B cell (primary cell): ENCODE results near the gene FBXO44. TPM values are rescaled to one million over a fixed set of nuclear protein-coding genes. Genes with fewer than 3 reads are reported as not detected.

Source experiments
- ATAC-seq: fragments of 200-7000 bp; cut with Tn5 transposase; one replicate; pipeline ENCODE4 v1.10.0; 2021; ENCODE audit warnings: low read depth, mild to moderate bottlenecking, moderate number of reproducible peaks, moderate library complexity
- CTCF ChIA-PET: fragments of 350-600 bp; sonication (Branson Sonifier 250); formaldehyde crosslinking; loops from one replicate; lab custom pipeline; 2021; ENCODE audit warnings: antibody characterized with exemption, inconsistent platforms; lab: Charles Lee
- POLR2A ChIA-PET: fragments of 350-600 bp; sonication (Branson Sonifier 250); formaldehyde crosslinking; loops from one replicate; lab custom pipeline; 2021; ENCODE audit warnings: antibody characterized with exemption; lab: Charles Lee
- DNase-seq: peaks from one replicate; pipeline ENCODE4 v3.0.0; 2013
- H2AFZ ChIP-seq: 2 replicates; pipeline ENCODE4 v1.6.1; 2012; ENCODE audit warnings: mild to moderate bottlenecking, low read depth, low read length; ENCODE audit not compliant: insufficient read depth, poor library complexity, severe bottlenecking
- H3K27ac ChIP-seq, 2 donors: 1 replicate in 1 of 2; 2 replicates in 1 of 2; pipeline ENCODE4 v1.5.1; 2012 to 2013; ENCODE audit warnings: low read length in 2 of 2, mild to moderate bottlenecking in 2 of 2, moderate library complexity in 1 of 2
- H3K27me3 ChIP-seq, 4 experiments: fragments of 200-600 bp in 1 of 4; sonication (generic) in 1 of 4; replicated peaks in 1 of 4; 1 replicate in 2 of 4; 2 replicates in 2 of 4; pipeline versions ENCODE4 v1.6.1 to v1.7.0; 2013 to 2016; ENCODE audit warnings: low read length in 3 of 4, mild to moderate bottlenecking in 2 of 4, mixed read lengths in 1 of 4, moderate library complexity in 1 of 4; ENCODE audit not compliant: insufficient read depth in 4 of 4, control insufficient read depth in 3 of 4; ENCODE audit errors: control extremely low read depth in 1 of 4
- H3K36me3 ChIP-seq, 2 experiments: replicated peaks in 1 of 2; 1 replicate in 1 of 2; 2 replicates in 1 of 2; pipeline versions ENCODE4 v1.6.1 to v1.7.1; 2013; ENCODE audit warnings: low read length in 1 of 2; ENCODE audit not compliant: insufficient read depth in 2 of 2, control insufficient read depth in 1 of 2; ENCODE audit errors: control extremely low read depth in 1 of 2, extremely low read depth in 1 of 2
- H3K4me1 ChIP-seq, 2 donors: fragments of 200-600 bp in 1 of 2; sonication (generic) in 1 of 2; 1 replicate in 1 of 2; 2 replicates in 1 of 2; pipeline versions ENCODE4 v1.5.1 to v1.6.1; 2013 to 2017; ENCODE audit warnings: low read length in 2 of 2; ENCODE audit not compliant: control insufficient read depth in 2 of 2, insufficient read depth in 2 of 2
- H3K4me2 ChIP-seq: replicated peaks from 2 replicates; pipeline ENCODE3; 2012; ENCODE audit warnings: mild to moderate bottlenecking, low read depth, low read length; ENCODE audit not compliant: poor library complexity, severe bottlenecking
- H3K4me3 ChIP-seq, 5 experiments: fragments of 200-600 bp in 1 of 5; sonication (generic) in 1 of 5; 1 replicate in 3 of 5; 2 replicates in 2 of 5; pipeline versions ENCODE4 v1.5.1 to v1.7.0; 2011 to 2016; ENCODE audit warnings: low read length in 4 of 5, mild to moderate bottlenecking in 4 of 5, low read depth in 2 of 5, control low read depth in 1 of 5, moderate library complexity in 1 of 5; ENCODE audit not compliant: insufficient read depth in 1 of 5; ENCODE audit errors: control extremely low read depth in 1 of 5, extremely low read depth in 1 of 5
- H3K79me2 ChIP-seq: fragments of 200-600 bp; sonication (generic); one replicate; pipeline ENCODE4 v1.6.0; 2016; ENCODE audit warnings: low read length; ENCODE audit not compliant: control insufficient read depth, insufficient read depth
- H3K9ac ChIP-seq: fragments of 200-600 bp; sonication (generic); 2 replicates; pipeline ENCODE4 v1.6.1; 2017; ENCODE audit warnings: mild to moderate bottlenecking, low read length, moderate library complexity
- H3K9me3 ChIP-seq, 3 donors: one replicate each; pipeline versions ENCODE4 v1.6.1 to v1.7.1; 2013; ENCODE audit warnings: low read length in 2 of 3; ENCODE audit not compliant: control insufficient read depth in 2 of 3, insufficient read depth in 1 of 3; ENCODE audit errors: control extremely low read depth in 1 of 3
- H4K20me1 ChIP-seq: 2 replicates; pipeline ENCODE4 v1.6.0; 2012; ENCODE audit warnings: mild to moderate bottlenecking, low read length; ENCODE audit not compliant: insufficient read depth, control insufficient read depth, poor library complexity, severe bottlenecking
- H3K27ac Mint-ChIP-seq: one replicate; pipeline ENCODE4 v1.8.0; 2021; ENCODE audit warnings: mixed read lengths
- H3K27me3 Mint-ChIP-seq: one replicate; pipeline ENCODE4 v1.8.0; 2021; ENCODE audit warnings: mixed read lengths
- H3K4me1 Mint-ChIP-seq: one replicate; pipeline ENCODE4 v1.8.0; 2021; ENCODE audit warnings: mixed read lengths
- H3K4me3 Mint-ChIP-seq: one replicate; pipeline ENCODE4 v1.8.0; 2021; ENCODE audit warnings: mixed read lengths
- H3K9me3 Mint-ChIP-seq: one replicate; pipeline ENCODE4 v1.8.0; 2022; ENCODE audit warnings: mixed read lengths; ENCODE audit not compliant: insufficient read depth
- EZH2 ChIP-seq: IDR thresholded peaks from 2 replicates; pipeline ENCODE4 v1.6.1; 2012; ENCODE audit warnings: borderline replicate concordance, low read depth, mild to moderate bottlenecking, moderate library complexity, low read length; ENCODE audit not compliant: insufficient read depth, poor library complexity, severe bottlenecking
- WGBS: methylation state at CpG from one replicate; pipeline ENCODE4 v1.1.5; 2013; ENCODE audit warnings: missing lambda C conversion rate; ENCODE audit not compliant: insufficient coverage; 5-methylcytosine and 5-hydroxymethylcytosine counted together
- intact Hi-C: fragments of 100-400 bp; cut with micrococcal nuclease; formaldehyde crosslinking; loops from one replicate; pipeline ENCODE4 v1.10.0; 2022
- polyA plus RNA-seq: library from polyadenylated mRNA; depleted of rRNA; stranded (reverse); fragments of >200 nt; gene quantifications from 2 replicates; pipeline ENCODE4 v1.2.3, GENCODE V29; 2012
- total RNA-seq, 2 donors: library from RNA; stranded (reverse); fragments of 120-200 nt in 1 of 2; gene quantifications; 1 replicate in 1 of 2; 2 replicates in 1 of 2; pipeline versions ENCODE4 v1.2.3 to v1.2.4, GENCODE V29; 2013 to 2022
- TF ChIP-seq, protein P1 (sequence below): fragments of 200-600 bp; IDR thresholded peaks from one replicate; pipeline ENCODE4 v1.8.0; 2022; ENCODE audit warnings: antibody characterized with exemption, mild to moderate bottlenecking

Gene FBXO44
- total and polyA plus RNA-seq, 2 donors (not counting 1 experiment from before 2014, with no cell fraction given), result 61.5 to 101 TPM

DNA sequence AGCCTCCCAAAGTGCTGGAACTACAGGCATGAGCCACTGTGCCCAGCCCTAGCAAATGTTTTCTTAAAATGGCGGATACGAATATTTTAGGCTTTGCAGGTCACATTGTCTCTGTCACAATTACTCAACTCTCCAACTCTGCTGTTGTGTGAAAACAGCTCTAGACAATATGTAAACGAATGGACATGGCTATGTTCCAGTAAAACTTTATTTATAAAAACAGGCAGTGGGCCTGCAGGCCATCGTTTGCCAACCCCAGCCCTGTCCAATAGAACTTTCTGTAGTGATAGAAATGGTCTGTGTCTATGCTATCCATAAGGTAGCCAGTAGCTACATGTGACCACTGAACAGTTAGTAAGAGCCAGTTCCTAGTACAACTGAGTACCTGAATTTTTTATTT, 5.1 kb downstream of the FBXO44 start:
- POLR2A ChIA-PET, result interaction anchor here (0.6 kb wide), 1 partner anchor 24 kb away, joined by 3 read pairs; no protein-coding TSS in a partner anchor
- Histone ChIP-seq H3K4me1 (peaks cover 8 to 17% of the 10 kb centered on the region in 2 donors), H3K9ac (no peak overlapping the region), H2AFZ (no peak overlapping the region), H3K79me2 (no peaks in the 10 kb centered on the region), H3K36me3 (peaks cover 0 to 21% of the 10 kb centered on the region in 2 experiments), H3K4me3 (no peak overlapping the region), H3K27ac (no peak overlapping the region), H4K20me1 (peaks cover 11% of the 10 kb centered on the region), H3K27me3 (no peaks in the 10 kb centered on the region), H3K4me2 (no peak overlapping the region), H3K9me3 (no peaks in the 10 kb centered on the region)
- no peak for ATAC-seq
- Mint-ChIP-seq H3K9me3 (no peaks in the 10 kb centered on the region), H3K4me1 (peaks cover 10% of the 10 kb centered on the region), H3K4me3 (no peak overlapping the region), H3K27me3 (no peaks in the 10 kb centered on the region), H3K27ac (no peak overlapping the region)
- no peak for DNase-seq
- TF ChIP-seq, protein P1, sequence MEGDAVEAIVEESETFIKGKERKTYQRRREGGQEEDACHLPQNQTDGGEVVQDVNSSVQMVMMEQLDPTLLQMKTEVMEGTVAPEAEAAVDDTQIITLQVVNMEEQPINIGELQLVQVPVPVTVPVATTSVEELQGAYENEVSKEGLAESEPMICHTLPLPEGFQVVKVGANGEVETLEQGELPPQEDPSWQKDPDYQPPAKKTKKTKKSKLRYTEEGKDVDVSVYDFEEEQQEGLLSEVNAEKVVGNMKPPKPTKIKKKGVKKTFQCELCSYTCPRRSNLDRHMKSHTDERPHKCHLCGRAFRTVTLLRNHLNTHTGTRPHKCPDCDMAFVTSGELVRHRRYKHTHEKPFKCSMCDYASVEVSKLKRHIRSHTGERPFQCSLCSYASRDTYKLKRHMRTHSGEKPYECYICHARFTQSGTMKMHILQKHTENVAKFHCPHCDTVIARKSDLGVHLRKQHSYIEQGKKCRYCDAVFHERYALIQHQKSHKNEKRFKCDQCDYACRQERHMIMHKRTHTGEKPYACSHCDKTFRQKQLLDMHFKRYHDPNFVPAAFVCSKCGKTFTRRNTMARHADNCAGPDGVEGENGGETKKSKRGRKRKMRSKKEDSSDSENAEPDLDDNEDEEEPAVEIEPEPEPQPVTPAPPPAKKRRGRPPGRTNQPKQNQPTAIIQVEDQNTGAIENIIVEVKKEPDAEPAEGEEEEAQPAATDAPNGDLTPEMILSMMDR, result no peak
- TF ChIP-seq EZH2, result no peak
- CTCF ChIA-PET, result interaction anchor here (0.7 to 2.0 kb wide), 3 partner anchors 16 to 623 kb away, joined by 3 to 5 read pairs (median 4); no protein-coding TSS in a partner anchor
- 100% methylated on average over 2 of the region's 4 CpGs for WGBS
- intact Hi-C loops, result no loop called here

DNA sequence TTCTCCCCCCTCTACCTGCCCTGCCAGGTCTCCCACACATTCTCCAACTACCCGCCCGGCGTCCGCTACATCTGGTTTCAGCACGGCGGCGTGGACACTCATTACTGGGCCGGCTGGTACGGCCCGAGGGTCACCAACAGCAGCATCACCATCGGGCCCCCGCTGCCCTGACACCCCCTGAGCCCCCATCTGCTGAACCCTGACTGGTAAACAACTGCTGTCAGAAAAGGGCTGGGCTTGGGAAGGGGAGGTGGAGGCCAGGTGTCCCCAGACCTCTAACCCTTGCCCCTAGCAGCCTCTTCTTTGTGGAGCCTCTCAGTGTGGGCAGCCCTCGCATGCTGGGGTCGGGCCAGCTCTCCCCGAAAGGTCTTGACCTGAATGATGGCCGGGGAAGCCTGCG, 6.4 kb downstream of the FBXO44 start:
- no peak overlapping the region for H3K4me2 ChIP-seq
- POLR2A ChIA-PET, result no interaction called here
- CTCF ChIA-PET, result interaction anchor here (4.9 kb wide), 1 partner anchor 59 kb away, joined by 75 read pairs; no protein-coding TSS in a partner anchor
- no peak overlapping the region for H3K9ac ChIP-seq
- H4K20me1 ChIP-seq, result no peaks in the 10 kb centered on the region
- no peaks in the 10 kb centered on the region for H3K27me3 ChIP-seq
- H3K79me2 ChIP-seq, result peaks cover 3% of the 10 kb centered on the region
- DNase-seq, result no peak
- H3K4me3 ChIP-seq, result no peak overlapping the region
- Mint-ChIP-seq H3K27me3 (no peaks in the 10 kb centered on the region), H3K4me1 (peaks cover 3% of the 10 kb centered on the region), H3K4me3 (no peak overlapping the region), H3K9me3 (no peaks in the 10 kb centered on the region), H3K27ac (no peak overlapping the region)
- peaks cover 0 to 21% of the 10 kb centered on the region in 2 experiments for H3K36me3 ChIP-seq
- no peak overlapping the region for H2AFZ ChIP-seq
- WGBS, result 96% methylated on average over 17 of the region's 17 CpGs
- ATAC-seq, result no peak
- intact Hi-C loops, result no loop called here
- no peak overlapping the region for H3K27ac ChIP-seq
- peaks cover 0 to 9% of the 10 kb centered on the region in 2 donors for H3K4me1 ChIP-seq
- H3K9me3 ChIP-seq, result no peaks in the 10 kb centered on the region
- TF ChIP-seq, protein P1, result no peak
- TF ChIP-seq EZH2, result no peak
